Stimulated activated naive B cell treated with anti-CD40 and anti-IgM and Interleukin-4, amounts not matched to agents 10 μg/mL and 1 μg/mL and 100 μg/mL, for 72 hours (primary cell): ENCODE measurements around the gene TXNRD3.
A peak's percentile ranks its signal among the peaks of the same experiment; 100 is the strongest.

Experiments used
- ATAC-seq, 2 donors: fragments of 150-1000 bp; cut with Tn5 transposase; replicated peaks; 2 replicates each; pipeline ENCODE4 v1.10.0; 2021; ENCODE audit warnings: moderate library complexity in 1 of 2
- DNase-seq: peaks from one replicate; pipeline ENCODE4 v3.0.0; 2021
- H3K27ac Mint-ChIP-seq: one replicate; pipeline ENCODE4 v1.8.0; 2022; ENCODE audit warnings: mild to moderate bottlenecking, mixed read lengths
- H3K27me3 Mint-ChIP-seq, 2 donors: one replicate each; pipeline ENCODE4 v1.8.0; 2022; ENCODE audit warnings: mixed read lengths in 2 of 2
- H3K36me3 Mint-ChIP-seq, 2 donors: one replicate each; pipeline ENCODE4 v1.8.0; 2022; ENCODE audit warnings: mixed read lengths in 2 of 2, mild to moderate bottlenecking in 1 of 2
- H3K4me1 Mint-ChIP-seq, 2 donors: one replicate each; pipeline ENCODE4 v1.8.0; 2022; ENCODE audit warnings: mixed read lengths in 2 of 2, mild to moderate bottlenecking in 1 of 2
- H3K4me3 Mint-ChIP-seq, 2 donors: one replicate each; pipeline ENCODE4 v1.8.0; 2022; ENCODE audit warnings: mild to moderate bottlenecking in 2 of 2, mixed read lengths in 2 of 2, moderate library complexity in 1 of 2
- H3K9me3 Mint-ChIP-seq, 2 donors: one replicate each; pipeline ENCODE4 v1.8.0; 2022; ENCODE audit warnings: mixed read lengths in 2 of 2, mild to moderate bottlenecking in 1 of 2

Gene TXNRD3

DNA sequence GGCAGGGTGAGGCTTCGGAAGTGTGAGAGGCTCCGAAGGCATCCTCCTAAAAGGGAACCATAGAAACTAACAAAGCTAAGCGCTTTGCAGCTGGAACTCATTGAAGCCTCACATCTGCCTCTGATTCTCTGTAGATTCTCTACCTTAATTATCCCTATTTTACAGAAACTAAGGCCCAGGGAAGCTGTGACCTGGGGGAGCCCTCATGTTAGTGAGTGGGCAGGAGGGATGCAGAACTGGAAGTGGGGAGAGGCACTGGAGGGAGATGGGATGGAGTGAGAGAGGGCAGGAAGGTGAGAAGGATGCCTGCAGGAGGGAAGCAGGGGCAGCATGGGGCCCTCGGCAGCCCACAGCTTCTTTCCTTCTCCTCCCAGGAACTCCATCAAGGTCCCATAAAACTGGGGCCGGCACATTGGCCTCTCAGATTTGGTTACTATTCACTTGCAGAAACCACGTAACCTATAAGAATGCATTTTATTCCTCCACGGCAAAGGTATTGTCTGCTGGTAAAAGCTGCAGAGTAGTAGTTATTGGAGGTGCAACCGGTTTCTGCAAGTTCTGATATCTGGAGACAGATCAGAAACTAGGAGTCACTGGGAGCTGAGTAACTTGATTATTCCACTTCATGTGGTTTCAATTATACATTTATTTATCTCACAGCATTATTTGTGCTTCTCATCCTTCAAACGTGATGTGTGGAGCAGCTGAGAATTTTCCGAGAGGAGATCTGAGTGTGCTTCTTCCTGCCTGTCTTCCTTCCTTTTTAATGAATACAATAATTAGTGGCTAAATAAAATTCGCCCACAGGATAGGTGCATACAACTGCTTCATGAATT lies 25.1 kb upstream of the TXNRD3 start:
- no peak overlapping the region for H3K27ac Mint-ChIP-seq
- no peak for DNase-seq
- peaks cover 4 to 27% of the 10 kb centered on the region in 2 donors for H3K27me3 Mint-ChIP-seq
- no peak for ATAC-seq
- no peaks in the 10 kb centered on the region for H3K36me3 Mint-ChIP-seq
- no peak overlapping the region for H3K4me3 Mint-ChIP-seq
- H3K4me1 Mint-ChIP-seq: peaks cover 12 to 16% of the 10 kb centered on the region in 2 donors
- no peaks in the 10 kb centered on the region for H3K9me3 Mint-ChIP-seq

DNA sequence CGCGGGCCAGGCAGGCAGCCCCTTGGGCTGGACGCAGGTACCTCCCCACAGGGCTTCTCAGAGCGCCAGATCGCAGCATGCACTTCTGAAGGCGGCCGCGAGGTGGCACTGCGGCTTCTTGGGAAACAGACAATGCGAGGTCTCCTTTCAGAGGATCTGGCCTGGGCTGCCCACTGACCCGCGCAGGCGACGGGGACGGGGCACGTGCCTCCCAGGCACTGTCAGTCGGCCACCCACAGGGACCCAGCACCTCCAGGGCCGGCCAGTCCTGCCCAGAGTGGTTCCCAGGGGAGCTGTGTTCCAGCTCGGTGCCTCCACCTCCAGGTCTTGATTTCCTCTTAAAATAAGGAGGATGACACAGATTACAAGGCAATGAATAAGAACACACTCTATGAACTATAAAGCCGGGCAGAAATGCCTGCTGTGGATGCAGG lies 24.4 kb upstream of the TXNRD3 start:
- peaks cover 0 to 1% of the 10 kb centered on the region in 2 donors for H3K9me3 Mint-ChIP-seq
- ATAC-seq (peak; percentile 87 to 88), DNase-seq (peak; percentile 75)
- peak overlapping the region; percentile 49 for H3K27ac Mint-ChIP-seq
- H3K36me3 Mint-ChIP-seq: no peaks in the 10 kb centered on the region
- peak overlapping the region; percentile 49 to 82 for H3K4me3 Mint-ChIP-seq
- H3K27me3 Mint-ChIP-seq: peaks cover 4 to 32% of the 10 kb centered on the region in 2 donors
- H3K4me1 Mint-ChIP-seq: peaks cover 12 to 15% of the 10 kb centered on the region in 2 donors

DNA sequence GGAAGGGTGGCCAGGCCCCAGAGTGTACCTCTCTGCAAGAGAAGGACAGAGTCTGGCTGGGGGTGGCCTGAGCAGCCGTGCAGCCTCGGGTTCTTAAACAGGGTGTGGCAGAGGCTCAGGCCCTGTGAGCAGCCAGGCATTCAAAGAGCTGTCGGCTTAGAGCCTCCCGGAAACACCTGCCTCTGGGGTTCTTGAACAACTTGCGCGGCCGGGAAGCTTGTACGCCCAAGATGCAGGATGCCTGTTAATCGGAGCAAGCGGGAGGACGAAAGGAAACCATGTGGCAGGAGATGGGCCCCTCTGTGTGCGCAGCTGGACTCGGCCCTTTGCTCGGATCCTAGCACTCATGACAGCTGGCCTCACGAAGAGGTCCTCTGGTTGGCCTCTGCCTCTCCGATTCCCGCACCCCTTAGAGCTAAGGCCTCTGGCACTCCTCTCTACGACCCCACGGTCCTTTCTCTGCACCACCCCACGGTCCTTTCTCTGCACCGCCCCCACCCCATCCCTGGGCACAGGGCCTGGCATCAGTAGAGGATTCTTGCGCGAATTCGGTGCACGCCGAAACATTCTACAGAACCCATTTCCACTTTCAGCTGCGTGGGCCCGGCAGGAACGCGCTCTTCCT lies 23.9 kb upstream of the TXNRD3 start:
- peak; percentile 40 to 50 for ATAC-seq
- peaks cover 12 to 14% of the 10 kb centered on the region in 2 donors for H3K4me1 Mint-ChIP-seq
- peaks cover 4 to 32% of the 10 kb centered on the region in 2 donors for H3K27me3 Mint-ChIP-seq
- H3K9me3 Mint-ChIP-seq: peaks cover 0 to 1% of the 10 kb centered on the region in 2 donors
- no peaks in the 10 kb centered on the region for H3K36me3 Mint-ChIP-seq
- peak overlapping the region; percentile 52 to 82 for H3K4me3 Mint-ChIP-seq
- DNase-seq: no peak
- peak overlapping the region; percentile 49 for H3K27ac Mint-ChIP-seq

DNA sequence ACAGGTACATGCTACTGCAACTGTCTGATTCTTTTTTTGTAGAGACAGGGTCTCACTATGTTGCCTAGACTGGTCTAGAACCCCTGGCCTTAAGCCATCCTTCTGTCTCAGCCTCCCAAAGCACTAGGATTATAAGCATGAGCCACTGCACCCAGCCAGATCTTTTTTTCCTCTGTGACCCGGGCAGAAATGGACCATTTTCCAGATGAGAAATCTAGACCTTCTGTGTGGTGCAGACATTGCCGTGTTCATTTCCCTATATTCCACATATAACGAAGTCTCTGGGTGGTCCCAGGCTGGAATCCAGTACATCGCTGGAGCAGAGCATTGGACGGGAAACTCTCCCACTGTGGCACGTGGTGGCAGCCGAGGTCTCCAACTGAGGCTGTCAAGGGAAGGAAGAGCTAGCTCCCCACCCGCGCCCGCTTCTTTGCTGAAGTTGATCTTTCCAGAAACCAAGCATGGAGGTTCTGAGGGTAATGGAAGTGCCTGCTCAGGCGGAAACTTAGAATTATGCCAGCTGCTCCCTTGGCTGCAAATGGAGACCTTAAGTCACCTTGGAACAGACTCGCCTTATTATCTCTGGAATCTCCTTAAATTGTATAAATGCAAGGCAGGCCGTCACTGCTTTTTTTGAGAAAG lies 23.1 kb upstream of the TXNRD3 start:
- Mint-ChIP-seq H3K27ac (no peak overlapping the region), H3K27me3 (peaks cover 4 to 32% of the 10 kb centered on the region in 2 donors), H3K4me1 (peaks cover 12% of the 10 kb centered on the region in 2 donors), H3K36me3 (no peaks in the 10 kb centered on the region), H3K9me3 (peaks cover 0 to 3% of the 10 kb centered on the region in 2 donors), H3K4me3 (no peak overlapping the region)
- ATAC-seq (no peak), DNase-seq (no peak)

DNA sequence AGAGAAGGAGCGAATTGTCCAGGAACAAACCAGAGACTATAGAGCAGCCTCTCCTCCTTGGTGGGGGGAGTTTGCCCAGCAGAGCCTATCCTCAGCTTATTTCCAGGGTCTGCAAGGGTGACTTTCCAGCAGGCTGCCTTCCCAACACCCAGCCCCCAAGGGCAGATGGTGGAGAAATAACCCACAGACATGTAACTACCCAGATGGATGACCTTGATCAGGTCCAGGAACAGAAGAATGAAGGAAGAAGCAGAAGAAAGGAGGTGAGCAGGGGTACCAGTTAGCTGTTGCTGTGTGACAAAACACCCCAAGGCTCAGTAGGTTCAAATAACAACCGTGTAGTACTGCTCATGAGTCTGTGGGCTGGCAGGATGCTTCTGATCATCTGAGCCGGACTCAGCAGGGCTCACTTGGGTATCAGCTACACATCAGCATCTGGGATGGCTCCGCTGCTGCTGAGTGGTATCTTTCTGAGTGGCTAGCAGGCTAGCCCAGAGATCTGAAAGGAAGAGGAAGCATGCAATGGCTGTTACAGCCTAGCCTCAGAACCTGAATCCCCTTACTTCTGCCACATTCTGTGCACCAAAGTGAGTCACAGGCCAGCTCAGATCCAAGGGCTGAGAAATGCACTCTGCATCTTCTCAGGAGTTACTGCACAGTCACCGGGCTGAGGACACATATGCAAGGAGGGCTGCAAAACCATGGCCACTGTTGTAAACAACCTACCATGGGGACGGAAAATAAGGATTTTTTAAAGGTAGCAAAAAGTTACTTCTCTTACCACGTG lies 22.2 kb upstream of the TXNRD3 start:
- Mint-ChIP-seq H3K9me3 (peaks cover 0 to 3% of the 10 kb centered on the region in 2 donors), H3K4me1 (peaks cover 12% of the 10 kb centered on the region in 2 donors), H3K27me3 (peaks cover 4 to 32% of the 10 kb centered on the region in 2 donors), H3K4me3 (no peak overlapping the region), H3K27ac (no peak overlapping the region), H3K36me3 (no peaks in the 10 kb centered on the region)
- DNase-seq (no peak), ATAC-seq (peak in 1 of 2 donors; percentile 30)

DNA sequence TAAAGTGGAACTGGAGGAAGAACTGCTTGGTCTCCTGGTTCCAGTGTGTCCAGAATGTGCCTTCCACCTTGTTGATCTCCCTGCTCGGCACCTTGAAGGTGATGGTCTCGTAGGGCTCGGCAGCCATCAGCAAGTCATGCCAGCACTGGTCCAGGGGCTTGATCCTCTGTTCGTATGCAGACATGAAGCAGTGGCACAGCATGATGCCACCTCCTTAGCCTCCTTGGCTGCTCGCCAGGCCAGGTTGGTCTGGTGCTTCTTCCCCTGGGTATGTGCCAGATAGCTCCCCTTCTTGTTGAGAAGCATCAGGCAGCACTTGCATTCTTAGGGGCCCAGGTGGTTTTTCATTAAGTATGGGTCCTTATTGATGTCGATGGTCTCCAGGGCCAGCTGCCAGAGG lies 17.8 kb upstream of the TXNRD3 start:
- Mint-ChIP-seq H3K4me3 (no peak overlapping the region), H3K27ac (no peak overlapping the region), H3K36me3 (peaks cover 0 to 3% of the 10 kb centered on the region in 2 donors), H3K4me1 (peaks cover 4 to 5% of the 10 kb centered on the region in 2 donors), H3K27me3 (peaks cover 4 to 21% of the 10 kb centered on the region in 2 donors), H3K9me3 (peaks cover 4 to 9% of the 10 kb centered on the region in 2 donors)
- DNase-seq: no peak
- ATAC-seq: no peak

DNA sequence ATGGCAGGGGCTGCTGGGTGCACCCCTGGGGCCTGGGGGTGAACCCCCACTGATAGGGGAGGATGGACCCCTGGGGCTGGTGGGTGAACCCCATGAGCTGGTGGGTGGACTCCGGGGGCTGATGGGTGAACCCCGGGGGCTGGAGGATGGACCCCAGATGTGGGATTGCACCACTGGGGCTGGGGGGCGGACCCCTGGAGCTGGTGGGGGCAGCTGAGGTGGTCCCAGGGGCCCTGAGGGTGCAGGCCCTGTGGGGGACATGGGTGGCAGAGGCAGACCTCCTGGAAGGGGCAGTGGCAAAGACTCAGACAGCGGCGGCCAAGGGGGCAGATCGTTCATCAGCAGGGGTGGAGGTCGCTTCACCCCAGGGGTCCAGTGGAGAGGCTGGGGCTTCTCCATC lies 17.4 kb upstream of the TXNRD3 start:
- peaks cover 4 to 9% of the 10 kb centered on the region in 2 donors for H3K9me3 Mint-ChIP-seq
- peaks cover 4 to 17% of the 10 kb centered on the region in 2 donors for H3K27me3 Mint-ChIP-seq
- H3K4me3 Mint-ChIP-seq: no peak overlapping the region
- H3K4me1 Mint-ChIP-seq: peaks cover 3 to 5% of the 10 kb centered on the region in 2 donors
- DNase-seq (no peak), ATAC-seq (no peak)
- H3K36me3 Mint-ChIP-seq: peaks cover 0 to 3% of the 10 kb centered on the region in 2 donors
- H3K27ac Mint-ChIP-seq: no peak overlapping the region

DNA sequence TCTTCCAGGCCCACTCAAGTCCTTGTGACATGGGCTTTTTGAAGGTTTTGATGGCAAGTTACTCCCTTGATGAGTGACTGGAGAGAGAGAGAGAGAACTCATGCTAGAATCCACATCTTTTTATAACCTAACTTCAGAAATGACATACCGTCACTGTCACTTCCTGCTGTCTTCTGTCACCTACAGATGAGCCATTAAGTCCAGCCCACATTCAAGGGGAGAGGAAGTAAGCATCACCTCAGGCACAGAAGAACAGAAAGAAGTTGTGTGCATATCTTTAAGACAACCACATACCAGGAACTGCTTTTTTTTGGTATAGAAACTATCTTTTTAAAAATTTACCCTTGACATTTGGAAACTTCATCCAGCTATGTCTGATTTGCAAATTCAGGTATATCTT lies 16.6 kb upstream of the TXNRD3 start:
- H3K4me3 Mint-ChIP-seq: no peak overlapping the region
- peaks cover 0 to 3% of the 10 kb centered on the region in 2 donors for H3K36me3 Mint-ChIP-seq
- peaks cover 3 to 5% of the 10 kb centered on the region in 2 donors for H3K4me1 Mint-ChIP-seq
- peaks cover 4 to 10% of the 10 kb centered on the region in 2 donors for H3K27me3 Mint-ChIP-seq
- no peak for DNase-seq
- peak; percentile 78 to 95 for ATAC-seq
- peaks cover 4 to 9% of the 10 kb centered on the region in 2 donors for H3K9me3 Mint-ChIP-seq
- no peak overlapping the region for H3K27ac Mint-ChIP-seq

DNA sequence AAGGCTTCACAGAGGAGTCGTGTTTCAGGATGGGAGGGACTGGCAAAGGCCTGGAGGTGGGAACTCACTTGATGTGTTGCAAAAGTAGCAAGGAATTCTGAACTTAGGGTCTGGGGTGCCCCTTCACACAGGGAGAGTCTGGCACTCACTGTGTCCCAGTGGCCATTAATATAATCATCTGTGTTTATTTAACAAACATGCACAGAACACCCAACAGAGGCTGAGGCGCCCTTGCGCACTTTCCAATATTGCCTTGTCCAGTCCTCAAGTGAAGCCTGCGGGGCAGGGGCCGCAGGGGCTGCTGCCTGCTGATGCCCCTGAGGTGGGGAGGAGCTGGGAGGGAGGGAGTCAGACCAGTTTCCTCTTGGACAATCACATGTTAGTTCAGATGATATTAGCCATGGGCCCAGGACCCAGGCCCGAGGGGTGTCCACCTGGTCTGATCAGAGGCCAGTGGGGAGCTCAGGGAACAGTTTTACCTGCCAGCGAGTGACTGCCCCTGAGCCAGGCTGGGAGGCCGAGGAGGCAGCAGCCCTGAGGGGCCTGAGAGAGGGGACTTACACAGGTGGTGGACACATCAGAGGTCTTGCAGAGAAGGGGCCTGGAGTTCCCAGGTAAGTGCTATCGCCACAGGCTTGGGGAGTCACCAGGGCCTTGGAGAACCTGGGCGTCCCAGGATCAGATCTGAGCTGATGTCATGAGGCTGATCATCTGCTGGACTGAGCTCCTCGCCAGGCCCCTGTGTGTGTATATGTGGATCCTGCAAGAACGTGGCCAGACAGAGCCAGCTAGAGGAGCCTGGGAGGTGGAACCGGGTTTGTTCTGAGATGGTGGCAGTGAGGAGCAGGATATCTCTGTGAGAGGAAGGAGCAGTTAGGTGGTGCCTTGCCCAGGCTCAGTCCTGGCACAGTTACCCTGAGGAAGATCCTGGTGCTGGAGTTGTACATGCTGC lies 13.8 kb upstream of the TXNRD3 start:
- no peak for ATAC-seq
- peaks cover 3 to 5% of the 10 kb centered on the region in 2 donors for H3K4me1 Mint-ChIP-seq
- no peak overlapping the region for H3K4me3 Mint-ChIP-seq
- peaks cover 4 to 10% of the 10 kb centered on the region in 2 donors for H3K9me3 Mint-ChIP-seq
- H3K27me3 Mint-ChIP-seq: peaks cover 6 to 22% of the 10 kb centered on the region in 2 donors
- H3K36me3 Mint-ChIP-seq: peaks cover 0 to 3% of the 10 kb centered on the region in 2 donors
- no peak for DNase-seq
- H3K27ac Mint-ChIP-seq: no peak overlapping the region

DNA sequence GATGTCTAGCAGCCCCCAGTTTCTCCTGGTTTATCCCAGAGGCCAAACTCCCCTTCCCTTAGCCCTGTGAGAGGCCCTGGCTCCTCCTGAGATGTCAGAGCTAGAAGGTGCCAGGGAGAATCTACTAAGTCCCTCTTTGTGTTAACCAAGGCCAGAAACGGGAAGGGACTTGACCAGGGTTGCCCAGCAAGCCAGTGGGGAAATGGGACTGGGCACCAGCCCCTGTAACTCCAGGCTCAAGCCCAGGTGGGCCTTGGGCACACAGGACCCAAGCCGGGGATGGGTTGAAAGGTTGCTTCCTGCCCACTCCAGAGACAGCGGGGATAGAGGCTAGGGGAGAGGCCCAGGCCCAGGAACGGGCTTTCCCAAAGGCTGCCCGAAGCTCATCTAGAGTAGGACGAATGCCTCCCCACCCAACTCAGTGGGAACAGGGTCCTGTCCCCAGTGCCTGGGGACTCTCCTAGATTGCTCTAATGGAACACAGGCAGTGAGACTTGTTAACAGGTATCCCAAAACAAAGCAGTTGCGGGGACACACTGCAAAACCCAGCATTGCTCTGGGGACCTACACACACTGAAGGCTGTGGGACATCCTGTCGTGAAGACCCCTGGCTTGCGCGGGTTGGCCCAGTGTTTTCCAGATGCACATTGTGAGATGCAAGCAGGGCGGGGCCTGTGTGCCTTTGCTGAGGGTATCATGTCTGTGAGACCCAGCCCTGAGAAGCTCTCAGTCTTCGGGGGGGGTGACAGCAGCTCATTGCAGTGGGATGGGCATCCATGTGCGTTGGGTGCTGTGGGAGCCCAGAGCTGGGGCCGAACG lies 12.9 kb upstream of the TXNRD3 start:
- peaks cover 3 to 5% of the 10 kb centered on the region in 2 donors for H3K4me1 Mint-ChIP-seq
- H3K27ac Mint-ChIP-seq: no peak overlapping the region
- H3K36me3 Mint-ChIP-seq: peaks cover 0 to 3% of the 10 kb centered on the region in 2 donors
- H3K9me3 Mint-ChIP-seq: peaks cover 4 to 8% of the 10 kb centered on the region in 2 donors
- DNase-seq: no peak
- peaks cover 6 to 30% of the 10 kb centered on the region in 2 donors for H3K27me3 Mint-ChIP-seq
- H3K4me3 Mint-ChIP-seq: no peak overlapping the region
- ATAC-seq: no peak

DNA sequence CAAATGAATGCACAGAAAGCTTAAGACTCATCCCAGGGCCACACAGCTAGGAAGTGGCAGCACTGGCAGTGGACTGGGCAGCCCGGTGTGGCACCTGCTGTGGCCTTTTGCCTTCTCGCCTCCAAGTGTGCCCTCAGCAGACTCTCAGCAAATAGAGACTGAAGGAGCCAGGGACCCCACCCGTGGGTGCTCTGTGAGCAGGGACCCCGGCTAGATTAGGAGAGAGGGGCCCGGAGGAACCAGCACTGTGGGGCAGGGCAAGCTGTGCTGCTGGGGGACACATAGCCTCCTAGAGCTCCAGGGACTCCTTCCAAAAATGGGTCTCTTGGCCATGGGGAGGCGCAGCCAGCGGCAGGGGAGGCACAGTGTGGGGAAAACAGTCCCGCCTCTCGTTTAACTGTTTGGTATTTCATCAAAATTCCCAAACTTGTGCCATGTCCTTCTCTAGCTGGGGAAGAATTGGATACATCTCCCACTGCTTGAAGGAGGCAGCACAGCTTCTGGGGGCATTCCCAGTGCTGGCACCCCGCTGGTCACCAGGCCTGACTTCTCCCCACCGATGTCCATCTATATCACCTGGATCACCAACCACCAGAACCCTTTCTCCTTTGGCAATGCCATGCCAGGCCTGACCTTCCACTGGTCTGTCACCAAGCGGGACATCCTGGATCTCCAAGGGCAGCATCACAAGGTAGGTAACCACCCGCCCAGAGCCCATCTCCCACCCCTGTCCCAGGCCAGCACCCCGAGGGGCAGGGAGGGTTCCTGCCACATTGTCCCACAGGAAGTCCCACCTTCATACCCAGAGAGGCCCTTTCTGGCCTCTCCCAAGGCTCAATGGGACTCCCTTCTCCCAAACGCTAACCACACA lies 12.0 kb upstream of the TXNRD3 start:
- Mint-ChIP-seq H3K27me3 (peaks cover 11 to 38% of the 10 kb centered on the region in 2 donors), H3K4me1 (peaks cover 3 to 5% of the 10 kb centered on the region in 2 donors), H3K9me3 (peaks cover 4 to 8% of the 10 kb centered on the region in 2 donors), H3K36me3 (peaks cover 0 to 3% of the 10 kb centered on the region in 2 donors), H3K27ac (no peak overlapping the region), H3K4me3 (no peak overlapping the region)
- DNase-seq: no peak
- ATAC-seq: no peak
